Heart left ventricle (tissue), 16 donors: ENCODE measurements around the gene NFXL1. TPM values are rescaled to one million over a fixed set of nuclear protein-coding genes. Genes with fewer than 3 reads are reported as not detected.

Experiments
- ATAC-seq, 4 donors: fragments of 200-7000 bp; cut with Tn5 transposase; one replicate each; pipeline ENCODE4 v1.9.1; 2020 to 2022; ENCODE audit warnings: moderate library complexity in 4 of 4, mild to moderate bottlenecking in 3 of 4, moderate number of reproducible peaks in 1 of 4
- DNase-seq, 5 donors: peaks; one replicate each; pipeline ENCODE4 v3.0.0-alpha.2; 2020
- H3K27ac ChIP-seq, 12 donors: fragments of 200-600 bp; sonication (generic) in 4 of 12; one replicate each; pipeline versions ENCODE4 v1.5.0 to v1.8.0; 2016 to 2022; ENCODE audit warnings: mild to moderate bottlenecking in 2 of 12
- H3K27me3 ChIP-seq, 9 donors: fragments of 200-600 bp; sonication (generic) in 2 of 9; one replicate each; pipeline versions ENCODE4 v1.5.1 to v1.8.0; 2016 to 2022; ENCODE audit warnings: mild to moderate bottlenecking in 3 of 9
- H3K36me3 ChIP-seq, 9 donors: fragments of 200-600 bp; sonication (generic) in 2 of 9; one replicate each; pipeline versions ENCODE4 v1.5.0 to v1.8.0; 2018 to 2022; ENCODE audit warnings: mild to moderate bottlenecking in 2 of 9
- H3K4me1 ChIP-seq, 12 donors: fragments of 200-600 bp; sonication (generic) in 4 of 12; one replicate each; pipeline versions ENCODE4 v1.5.0 to v1.8.0; 2016 to 2022; ENCODE audit warnings: mild to moderate bottlenecking in 3 of 12
- H3K4me3 ChIP-seq, 12 donors: fragments of 200-600 bp; sonication (generic) in 4 of 12; one replicate each; pipeline versions ENCODE4 v1.5.0 to v1.8.0; 2017 to 2022; ENCODE audit warnings: mild to moderate bottlenecking in 9 of 12, moderate library complexity in 4 of 12
- H3K9me3 ChIP-seq, 12 donors: fragments of 200-600 bp; sonication (generic) in 4 of 12; one replicate each; pipeline versions ENCODE4 v1.5.0 to v1.8.0; 2016 to 2022; ENCODE audit warnings: mild to moderate bottlenecking in 1 of 12
- POLR2A ChIP-seq, 2 donors: fragments of 450-650 bp; IDR thresholded peaks; one replicate each; pipeline ENCODE4 v1.6.1; 2017; ENCODE audit warnings: antibody characterized with exemption in 2 of 2, mild to moderate bottlenecking in 2 of 2, moderate library complexity in 2 of 2
- WGBS, 4 donors: extraction: QIAGEN DNeasy Blood & Tissue Kit in 2 of 4; methylation state at CpG; one replicate each; pipeline versions ENCODE4 v1.1.5 to v1.1.7; 2013 to 2018; 5-methylcytosine and 5-hydroxymethylcytosine counted together
- intact Hi-C, 10 donors: fragments of 100-400 bp; cut with DNase I; formaldehyde crosslinking; loops; one replicate each; pipeline versions ENCODE4 v1.11.1 to v1.14.2; 2022
- polyA plus RNA-seq, 2 donors: library from polyadenylated mRNA; stranded (reverse); fragments of 200-250 nt; gene quantifications; one replicate each; pipeline ENCODE4 v1.2.3, GENCODE V29; 2013
- total RNA-seq, 9 donors: library from RNA; depleted of rRNA in 2 of 9; stranded (reverse); fragments of >200 nt in 2 of 9; fragmentation: NEBNext Ultra II Directional in 3 of 9; extraction: Animal tissue kit (Norgen Biotek cat#: 25700) in 3 of 9; gene quantifications; one replicate each; pipeline versions ENCODE4 v1.1.0 to v1.2.4, GENCODE V29; 2016 to 2023
- TF ChIP-seq, protein P1 (sequence below), 12 donors: fragments of 200-600 bp; sonication (generic) in 4 of 12; IDR thresholded peaks; one replicate each; pipeline versions ENCODE4 v1.5.0 to v1.8.0; 2018 to 2022; ENCODE audit warnings: antibody characterized with exemption in 12 of 12, mild to moderate bottlenecking in 5 of 12
- donor health status: ischemic (EF 13 %, LVEDD 7.1; RV severe dilation, severe dysfunction).
- donor health status: healthy with polysubstance abuse.
- donor health status: DM: no; HTN: yes; CAD: no.
- donor health status: DM: no; HTN: no; CAD: no.
- donor health status: ischemic (EF 25% LVEDD 6.9; RV normal size, moderate dysfunction).
- donor health status: ischemic (EF 25% LVEDD 5.7; RV mildly dilated, moderate dysfunction).
- donor health status: healthy.
- donor health status: DM: yes; HTN: yes; CAD: no.
- donor health status: ischemic (EF 35%, LVEDD 5.7; RV mildly dilated, moderate dysfunction).
- donor health status: nonischemic (EF 11% LVEDD 7.7; RV severe dilation, severe dysfunction).
- donor health status: DM: yes; HTN: yes; CAD: no.
- donor health status: PGD.
- donor health status: ischemic (EF 29% LVEDD 5.4; RV normal size, mild dysfunction).
- donor health status: nonischemic (EF 23%, LVEDD 6.1; RV moderate dilation, normal function).

Gene NFXL1
- total and polyA plus RNA-seq, 11 donors: 2.8 to 7.3 (median 5.3) TPM

DNA sequence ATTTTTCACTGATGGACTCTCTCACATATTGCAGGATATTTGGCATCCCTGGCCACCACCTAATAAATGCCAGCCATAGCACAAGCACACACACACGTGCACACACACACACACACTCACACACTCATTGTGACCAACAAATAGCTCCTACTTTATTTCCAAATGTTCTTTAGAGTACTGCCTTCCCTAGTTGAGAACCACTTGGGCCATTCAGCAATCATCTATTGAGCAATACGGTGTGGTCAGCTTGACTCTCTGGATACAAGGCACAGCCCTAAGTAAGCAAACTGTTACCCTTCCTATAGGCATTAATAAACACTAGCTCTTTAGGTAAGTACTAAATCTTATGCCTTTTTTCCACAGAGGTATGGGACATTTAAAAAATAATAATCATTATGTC, 97.6 kb downstream of the NFXL1 start:
- H3K9me3 ChIP-seq: no peaks in the 10 kb centered on the region
- H3K36me3 ChIP-seq: no peaks in the 10 kb centered on the region
- H3K4me3 ChIP-seq: no peak overlapping the region
- no peaks in the 10 kb centered on the region for H3K27me3 ChIP-seq
- peaks cover 0 to 17% (median 0%) of the 10 kb centered on the region in 12 donors for H3K4me1 ChIP-seq
- ATAC-seq: no peak
- TF ChIP-seq, protein P1, sequence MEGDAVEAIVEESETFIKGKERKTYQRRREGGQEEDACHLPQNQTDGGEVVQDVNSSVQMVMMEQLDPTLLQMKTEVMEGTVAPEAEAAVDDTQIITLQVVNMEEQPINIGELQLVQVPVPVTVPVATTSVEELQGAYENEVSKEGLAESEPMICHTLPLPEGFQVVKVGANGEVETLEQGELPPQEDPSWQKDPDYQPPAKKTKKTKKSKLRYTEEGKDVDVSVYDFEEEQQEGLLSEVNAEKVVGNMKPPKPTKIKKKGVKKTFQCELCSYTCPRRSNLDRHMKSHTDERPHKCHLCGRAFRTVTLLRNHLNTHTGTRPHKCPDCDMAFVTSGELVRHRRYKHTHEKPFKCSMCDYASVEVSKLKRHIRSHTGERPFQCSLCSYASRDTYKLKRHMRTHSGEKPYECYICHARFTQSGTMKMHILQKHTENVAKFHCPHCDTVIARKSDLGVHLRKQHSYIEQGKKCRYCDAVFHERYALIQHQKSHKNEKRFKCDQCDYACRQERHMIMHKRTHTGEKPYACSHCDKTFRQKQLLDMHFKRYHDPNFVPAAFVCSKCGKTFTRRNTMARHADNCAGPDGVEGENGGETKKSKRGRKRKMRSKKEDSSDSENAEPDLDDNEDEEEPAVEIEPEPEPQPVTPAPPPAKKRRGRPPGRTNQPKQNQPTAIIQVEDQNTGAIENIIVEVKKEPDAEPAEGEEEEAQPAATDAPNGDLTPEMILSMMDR (IDR thresholded peaks at IDR 0.05): no peak
- no peak for TF ChIP-seq POLR2A (IDR thresholded peaks at IDR 0.05)
- DNase-seq: no peak
- H3K27ac ChIP-seq: no peak overlapping the region
- intact Hi-C loops: loop anchor here in 1 of 10 donors (5.0 kb wide), 1 partner anchor 69 kb away; no protein-coding TSS in a partner anchor
- WGBS, 4 donors: 83 to 84% (median 83%) methylated on average over 2 of the region's 2 CpGs

GRCh38 chr4:47814618-47815295, 99.6 kb downstream of the NFXL1 start:
- Histone ChIP-seq H3K9me3 (no peaks in the 10 kb centered on the region), H3K4me1 (peaks cover 0 to 14% (median 0%) of the 10 kb centered on the region in 12 donors), H3K27ac (peak overlapping the region in 6 of 12 donors; percentile 5 to 67 (median 29)), H3K4me3 (no peak overlapping the region), H3K36me3 (no peaks in the 10 kb centered on the region), H3K27me3 (no peaks in the 10 kb centered on the region)
- DNase-seq: no peak
- intact Hi-C loops: loop anchor here in 1 of 10 donors (5.0 kb wide), 1 partner anchor 67 kb away; no protein-coding TSS in a partner anchor
- 57 to 67% (median 63%) methylated on average over 6 of the region's 6 CpGs for WGBS, 4 donors
- TF ChIP-seq, protein P1 (IDR thresholded peaks at IDR 0.05): no peak
- TF ChIP-seq POLR2A (IDR thresholded peaks at IDR 0.05): no peak
- ATAC-seq: peak in 1 of 4 donors; percentile 29

- Histone ChIP-seq H3K27ac (no peak overlapping the region), H3K9me3 (no peaks in the 10 kb centered on the region), H3K4me1 (peaks cover 0 to 13% (median 0%) of the 10 kb centered on the region in 12 donors), H3K27me3 (no peaks in the 10 kb centered on the region), H3K4me3 (no peak overlapping the region), H3K36me3 (no peaks in the 10 kb centered on the region)
- ATAC-seq (no peak), DNase-seq (no peak)
- intact Hi-C loops: no loop called here
- 75 to 87% (median 85%) methylated on average over 3 of the region's 3 CpGs for WGBS, 4 donors
- TF ChIP-seq, protein P1 (IDR thresholded peaks at IDR 0.05): no peak
- no peak for TF ChIP-seq POLR2A (IDR thresholded peaks at IDR 0.05)
These were observed 104.7 kb downstream of the NFXL1 start for GRCh38 chr4:47809654-47810203.

GRCh38 chr4:47804598-47804997, 109.8 kb downstream of the NFXL1 start:
- no peak overlapping the region for H3K4me3 ChIP-seq
- H3K27me3 ChIP-seq: no peaks in the 10 kb centered on the region
- intact Hi-C loops: no loop called here
- H3K9me3 ChIP-seq: peaks cover 0 to 5% (median 0%) of the 10 kb centered on the region in 12 donors
- no peaks in the 10 kb centered on the region for H3K36me3 ChIP-seq
- no peak overlapping the region for H3K27ac ChIP-seq
- WGBS, 4 donors: 93 to 97% (median 96%) methylated on average over 7 of the region's 7 CpGs
- peaks cover 0 to 8% (median 0%) of the 10 kb centered on the region in 12 donors for H3K4me1 ChIP-seq
- TF ChIP-seq POLR2A (IDR thresholded peaks at IDR 0.05): no peak
- TF ChIP-seq, protein P1 (IDR thresholded peaks at IDR 0.05): no peak
- DNase-seq (no peak), ATAC-seq (no peak)
